Measurements from ENCODE around the gene PKNOX2.

Gene PKNOX2

DNA sequence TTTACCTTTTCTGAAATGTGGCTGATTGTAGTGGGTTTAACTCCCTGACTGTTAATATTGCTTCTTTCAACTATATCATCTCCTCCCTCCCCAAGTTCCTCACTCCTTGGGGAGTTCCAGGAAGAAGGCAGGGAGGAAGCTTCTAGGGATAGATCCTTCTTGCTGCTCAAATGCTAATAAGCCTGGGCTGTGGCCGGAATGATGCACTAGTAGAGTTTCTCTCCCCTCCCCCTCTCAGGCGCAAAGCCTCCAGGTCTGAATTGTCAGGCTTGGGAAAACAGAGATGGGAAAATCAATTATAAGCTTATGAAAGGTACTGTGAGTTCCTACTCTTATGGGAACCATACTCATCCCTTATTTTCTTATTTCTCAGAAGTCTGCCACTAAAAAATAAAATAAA lies 300.7 kb downstream of the PKNOX2 start:
- Histone ChIP-seq H3K4me1 (peaks cover 3% of the 10 kb centered on the region; the same call in 1 of the 2 replicates), H3K9me3 (no peaks in the 10 kb centered on the region), H3K27me3 (ENCODE audit: low read depth) (no peaks in the 10 kb centered on the region), H3K4me3 (no peak overlapping the region), H3K36me3 (replicated peaks) (no peaks in the 10 kb centered on the region)
- in situ Hi-C loops (cut with MboI; ENCODE audit: low sequenced_read_pairs): no loop called here
- no peak for DNase-seq (ENCODE audit: low spot score in 2 of 2)

DNA sequence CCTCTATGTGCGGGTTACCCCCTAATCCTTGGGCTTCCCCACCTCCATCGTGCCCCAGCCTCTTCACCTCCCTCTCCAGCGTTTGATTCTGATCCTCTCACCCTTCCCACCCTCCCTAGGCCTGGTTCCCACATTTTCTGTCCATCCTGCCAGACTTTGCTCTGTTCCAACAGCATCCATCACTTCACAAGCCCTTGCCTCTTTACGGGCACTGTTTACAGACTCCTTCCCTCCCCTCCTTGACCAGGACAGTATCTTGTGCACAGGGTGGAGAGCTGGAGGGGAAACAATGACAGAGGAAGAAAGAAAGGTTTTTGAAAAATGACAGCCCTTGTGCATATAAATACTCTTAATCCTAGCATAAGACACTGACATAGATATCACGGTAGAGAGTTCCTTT lies 301.1 kb downstream of the PKNOX2 start:
- in situ Hi-C loops (cut with MboI; ENCODE audit: low sequenced_read_pairs): no loop called here
- Histone ChIP-seq H3K9me3 (no peaks in the 10 kb centered on the region), H3K4me1 (peaks cover 3% of the 10 kb centered on the region; the same call in 1 of the 2 replicates), H3K36me3 (replicated peaks) (no peaks in the 10 kb centered on the region), H3K27me3 (ENCODE audit: low read depth) (no peaks in the 10 kb centered on the region), H3K4me3 (no peak overlapping the region)
- DNase-seq (ENCODE audit: low spot score in 2 of 2): no peak

DNA sequence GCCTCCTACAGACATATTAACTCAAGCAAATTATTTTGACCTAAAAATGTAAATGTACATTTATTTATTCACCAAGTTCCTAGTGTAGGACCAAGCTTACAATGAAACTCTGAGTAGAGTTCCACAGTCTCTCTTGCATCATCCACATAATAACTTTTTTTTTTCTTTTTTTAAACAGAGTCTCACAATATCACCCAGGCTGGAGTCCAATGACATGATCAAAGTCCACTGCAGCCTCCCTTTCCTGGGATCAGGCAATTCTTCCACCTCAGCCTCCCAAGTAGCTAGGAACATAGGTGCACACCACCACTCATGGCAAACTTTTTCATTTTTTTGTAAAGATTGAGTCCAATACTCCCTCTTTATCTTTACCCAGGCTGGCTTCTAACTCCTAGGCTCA lies 303.5 kb downstream of the PKNOX2 start:
- in situ Hi-C loops (cut with MboI; ENCODE audit: low sequenced_read_pairs): no loop called here
- Histone ChIP-seq H3K36me3 (replicated peaks) (no peaks in the 10 kb centered on the region), H3K4me3 (no peak overlapping the region), H3K4me1 (peaks cover 11% of the 10 kb centered on the region), H3K9me3 (no peaks in the 10 kb centered on the region), H3K27me3 (ENCODE audit: low read depth) (no peaks in the 10 kb centered on the region)
- DNase-seq (ENCODE audit: low spot score in 2 of 2): no peak

DNA sequence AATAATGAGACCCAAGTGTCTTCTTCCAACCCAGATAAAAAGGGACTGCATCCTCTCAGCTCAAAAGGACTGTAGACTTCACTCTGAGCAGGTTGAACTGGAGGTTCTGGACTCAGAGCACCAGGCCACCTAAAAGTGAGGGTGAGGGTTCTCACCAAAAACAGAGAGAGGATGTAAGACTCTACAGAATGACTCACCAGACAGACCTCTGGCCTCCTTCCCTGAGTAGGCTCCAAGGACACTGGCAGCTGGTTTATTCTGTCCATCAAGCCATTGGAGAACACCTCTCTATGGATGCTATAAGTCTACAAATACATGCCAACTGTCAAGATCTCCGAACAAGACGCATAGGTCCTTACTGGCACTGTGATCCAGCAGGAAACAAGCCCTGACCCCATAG lies 304.3 kb downstream of the PKNOX2 start:
- no peak for DNase-seq (ENCODE audit: low spot score in 2 of 2)
- no peaks in the 10 kb centered on the region for H3K27me3 ChIP-seq (ENCODE audit: low read depth)
- no peak overlapping the region for H3K4me3 ChIP-seq
- H3K4me1 ChIP-seq: peaks cover 11% of the 10 kb centered on the region
- H3K36me3 ChIP-seq (replicated peaks): no peaks in the 10 kb centered on the region
- H3K9me3 ChIP-seq: no peaks in the 10 kb centered on the region
- in situ Hi-C loops (cut with MboI; ENCODE audit: low sequenced_read_pairs): no loop called here

DNA sequence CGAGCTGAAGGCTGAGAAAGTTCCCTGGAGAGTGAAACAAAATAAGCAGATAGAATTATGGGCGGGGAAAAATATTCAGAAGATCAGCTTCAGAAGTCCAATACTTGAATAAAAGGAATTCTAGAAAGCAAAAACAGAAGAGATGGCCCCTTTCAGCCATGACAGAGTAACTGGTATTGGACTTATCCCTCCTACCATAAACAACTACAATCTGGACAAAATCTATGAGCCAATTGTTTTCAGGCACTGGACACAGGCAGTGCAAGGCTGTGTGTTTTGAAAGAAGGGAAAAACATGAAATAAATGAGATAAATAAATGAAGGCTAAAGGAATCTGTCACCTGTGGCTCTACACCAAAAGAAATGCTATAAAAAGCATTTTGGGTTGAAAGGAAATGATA lies 305.8 kb downstream of the PKNOX2 start:
- H3K36me3 ChIP-seq (replicated peaks): no peaks in the 10 kb centered on the region

DNA sequence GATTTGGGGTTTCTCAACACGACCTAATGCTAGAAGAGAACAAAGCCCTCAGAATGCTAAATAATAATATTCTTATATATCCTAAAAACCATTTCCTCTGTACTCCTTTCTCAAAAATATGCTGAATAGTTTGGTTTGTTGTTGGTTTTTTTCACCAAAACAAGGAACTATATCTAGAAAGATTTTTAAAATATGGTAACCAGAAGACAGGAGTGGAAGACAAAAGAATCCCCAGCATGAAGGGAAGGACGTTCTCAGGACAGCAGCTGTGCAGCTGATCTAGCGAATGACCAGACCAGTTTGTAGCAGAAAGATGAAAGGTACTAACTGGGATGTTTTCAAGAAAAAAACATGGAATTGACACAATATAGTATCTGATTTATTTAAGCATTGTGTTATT lies 312.2 kb downstream of the PKNOX2 start:
- H3K4me3 ChIP-seq: no peak overlapping the region
- no peaks in the 10 kb centered on the region for H3K27me3 ChIP-seq (ENCODE audit: low read depth)
- no peaks in the 10 kb centered on the region for H3K9me3 ChIP-seq
- in situ Hi-C loops (cut with MboI; ENCODE audit: low sequenced_read_pairs): no loop called here
- DNase-seq (ENCODE audit: low spot score in 2 of 2): no peak
- peaks cover 11% of the 10 kb centered on the region for H3K36me3 ChIP-seq (replicated peaks)
- no peaks in the 10 kb centered on the region; the same call in 1 of the 2 replicates for H3K4me1 ChIP-seq

More for the DNA sequence above, 305.8 kb downstream of the PKNOX2 start:
- in situ Hi-C loops (cut with MboI; ENCODE audit: low sequenced_read_pairs): no loop called here
- Histone ChIP-seq H3K27me3 (ENCODE audit: low read depth) (no peaks in the 10 kb centered on the region), H3K9me3 (no peaks in the 10 kb centered on the region), H3K4me3 (no peak overlapping the region), H3K4me1 (peaks cover 11% of the 10 kb centered on the region)
- DNase-seq (ENCODE audit: low spot score in 2 of 2): no peak

DNA sequence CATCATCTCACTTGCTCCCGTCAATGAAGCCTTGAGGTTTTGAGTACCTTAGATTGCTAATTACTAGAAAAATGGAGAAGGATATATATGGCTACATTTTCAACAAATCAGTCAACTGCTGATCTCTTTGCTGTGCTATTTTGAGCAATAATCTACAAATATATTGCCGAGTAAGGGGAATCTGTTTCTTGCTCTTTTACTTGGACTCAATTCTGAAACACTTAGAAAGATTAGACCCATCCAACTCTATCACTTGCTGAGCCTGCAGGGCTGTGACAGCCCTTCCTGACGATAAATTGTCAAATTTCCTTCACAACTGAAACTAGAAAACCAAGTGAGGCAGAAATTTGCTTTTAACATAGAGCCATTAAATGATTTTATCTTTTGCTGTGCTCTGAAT lies 314.6 kb downstream of the PKNOX2 start:
- in situ Hi-C loops (cut with MboI; ENCODE audit: low sequenced_read_pairs): no loop called here
- no peaks in the 10 kb centered on the region for H3K27me3 ChIP-seq (ENCODE audit: low read depth)
- H3K36me3 ChIP-seq (replicated peaks): peaks cover 11% of the 10 kb centered on the region
- no peaks in the 10 kb centered on the region for H3K9me3 ChIP-seq
- peaks cover 12% of the 10 kb centered on the region for H3K4me1 ChIP-seq
- no peak overlapping the region for H3K4me3 ChIP-seq
- no peak for DNase-seq (ENCODE audit: low spot score in 2 of 2)

DNA sequence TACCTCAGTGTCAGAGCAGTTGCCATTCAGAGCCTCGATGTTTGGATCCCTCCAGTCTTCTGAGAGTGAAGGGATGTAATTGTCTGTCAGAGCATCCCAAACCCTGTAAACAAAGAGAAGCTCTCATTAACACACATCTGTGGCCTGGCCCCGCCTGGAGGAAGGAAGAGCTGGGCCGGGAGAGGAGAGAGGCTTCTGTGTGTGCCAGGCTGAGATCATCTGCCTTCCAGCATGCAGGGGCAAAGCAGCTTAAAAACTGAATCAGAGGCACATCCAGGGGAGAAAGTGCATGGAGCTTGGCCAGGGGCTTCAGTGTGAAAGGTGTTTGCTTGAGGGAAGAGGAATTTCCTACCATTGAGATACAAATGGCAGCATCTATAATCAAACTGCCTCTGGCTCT lies 317.0 kb downstream of the PKNOX2 start:
- Histone ChIP-seq H3K27me3 (ENCODE audit: low read depth) (no peaks in the 10 kb centered on the region), H3K4me1 (peaks cover 13% of the 10 kb centered on the region), H3K9me3 (no peaks in the 10 kb centered on the region), H3K36me3 (replicated peaks) (peaks cover 11% of the 10 kb centered on the region), H3K4me3 (no peak overlapping the region)
- DNase-seq (ENCODE audit: low spot score in 2 of 2): no peak
- in situ Hi-C loops (cut with MboI; ENCODE audit: low sequenced_read_pairs): no loop called here

Measured in HAP-1 (cell line).